Keratinocyte (primary cell): ENCODE data around the gene RNF17. TPM values are rescaled to one million over a fixed set of nuclear protein-coding genes. Genes with fewer than 3 reads are reported as not detected.
A peak's percentile ranks its signal among the peaks of the same experiment; 100 is the strongest.

Experiments used
- DNase-seq: peaks from one replicate; pipeline ENCODE4 v3.0.0-alpha.2; 2011; ENCODE audit warnings: low read depth, missing footprints, low spot score
- FAIRE-seq: peaks from 2 replicates; lab custom pipeline; 2011; peaks lifted over from hg19 to GRCh38; lab: Jason Lieb, UNC
- H2AFZ ChIP-seq: 2 replicates; pipeline ENCODE4 v1.6.0; 2012; ENCODE audit warnings: low read length, control low read depth, inconsistent platforms; ENCODE audit not compliant: control insufficient read depth
- H3K27ac ChIP-seq: 2 replicates; pipeline ENCODE4 v1.5.1; 2011; ENCODE audit warnings: low read length; ENCODE audit not compliant: control insufficient read depth, insufficient read depth
- H3K27me3 ChIP-seq: 3 replicates; pipeline ENCODE4 v1.6.0; 2011; ENCODE audit warnings: low read length; ENCODE audit not compliant: control insufficient read depth, insufficient read depth; ENCODE audit errors: extremely low read depth
- H3K36me3 ChIP-seq, 2 experiments: 2 replicates in 1 of 2; 3 replicates in 1 of 2; pipeline ENCODE4 v1.5.1; 2011; ENCODE audit warnings: low read length in 2 of 2, mild to moderate bottlenecking in 1 of 2; ENCODE audit not compliant: control insufficient read depth in 2 of 2, insufficient read depth in 2 of 2; ENCODE audit errors: extremely low read depth in 1 of 2
- H3K4me1 ChIP-seq: 3 replicates; pipeline ENCODE4 v1.5.1; 2011; ENCODE audit warnings: low read length; ENCODE audit not compliant: control insufficient read depth, insufficient read depth; ENCODE audit errors: extremely low read depth
- H3K4me2 ChIP-seq: 3 replicates; pipeline ENCODE4 v1.6.0; 2011; ENCODE audit warnings: low read depth, low read length; ENCODE audit not compliant: control insufficient read depth, insufficient read depth; ENCODE audit errors: extremely low read depth
- H3K4me3 ChIP-seq, 3 experiments: fragments of 200-600 bp in 1 of 3; sonication (generic) in 1 of 3; 2 replicates in 2 of 3; 3 replicates in 1 of 3; pipeline ENCODE4 v1.5.1; 2011 to 2016; ENCODE audit warnings: low read length in 3 of 3, mild to moderate bottlenecking in 3 of 3, control low read depth in 2 of 3, inconsistent platforms in 1 of 3, low read depth in 1 of 3, mixed read lengths in 1 of 3, mixed run types in 1 of 3, moderate library complexity in 1 of 3; ENCODE audit not compliant: control insufficient read depth in 2 of 3, insufficient read depth in 2 of 3; ENCODE audit errors: extremely low read depth in 1 of 3
- H3K79me2 ChIP-seq: 2 replicates; pipeline ENCODE4 v1.6.0; 2012; ENCODE audit warnings: low read length; ENCODE audit not compliant: control insufficient read depth, insufficient read depth
- H3K9ac ChIP-seq: 3 replicates; pipeline ENCODE4 v1.6.0; 2011; ENCODE audit warnings: low read length; ENCODE audit not compliant: control insufficient read depth, insufficient read depth; ENCODE audit errors: extremely low read depth
- H3K9me1 ChIP-seq: 3 replicates; pipeline ENCODE4 v1.6.0; 2011; ENCODE audit warnings: low read length; ENCODE audit not compliant: control insufficient read depth, insufficient read depth; ENCODE audit errors: extremely low read depth
- H3K9me3 ChIP-seq: 2 replicates; pipeline ENCODE4 v1.5.1; 2012; ENCODE audit warnings: low read depth, low read length; ENCODE audit not compliant: control insufficient read depth
- H4K20me1 ChIP-seq: 3 replicates; pipeline ENCODE4 v1.6.0; 2011; ENCODE audit warnings: low read length; ENCODE audit not compliant: control insufficient read depth, insufficient read depth; ENCODE audit errors: extremely low read depth
- CTCF ChIP-seq, 3 experiments: IDR thresholded peaks in 1 of 3; conservative IDR thresholded peaks in 1 of 3; optimal IDR thresholded peaks in 1 of 3; 2 replicates in 2 of 3; 3 replicates in 1 of 3; pipeline versions ENCODE3 to v1.5.1; 2011; ENCODE audit warnings: low read length in 3 of 3, mild to moderate bottlenecking in 3 of 3, moderate library complexity in 2 of 3, control low read depth in 1 of 3, inconsistent platforms in 1 of 3; ENCODE audit not compliant: insufficient read depth in 2 of 3; ENCODE audit errors: extremely low read depth in 1 of 3
- EZH2 ChIP-seq: IDR thresholded peaks from one replicate; pipeline ENCODE4 v1.6.1; 2012; ENCODE audit warnings: inconsistent platforms, mild to moderate bottlenecking, low read length, moderate library complexity
- dilution Hi-C: fragments of 300-500 bp; cut with MboI; formaldehyde crosslinking; loops from one replicate; pipeline ENCODE4 v1.7.0; 2020; ENCODE audit warnings: low sequenced_read_pairs; ENCODE audit not compliant: extremely low pct_ligation_motif_present
- polyA plus RNA-seq, 5 experiments: library from polyadenylated mRNA; depleted of rRNA in 3 of 5; stranded (reverse) in 3 of 5; stranded (forward) in 1 of 5; unstranded in 1 of 5; fragments of >200 nt; gene quantifications; 1 replicate in 1 of 5; 2 replicates in 3 of 5; 3 replicates in 1 of 5; pipeline versions ENCODE4 v1.2.1 to v1.2.3, GENCODE V29; 2011 to 2012; ENCODE audit warnings: missing spikeins in 2 of 5, low read depth in 1 of 5, low replicate concordance in 1 of 5

Gene RNF17
- polyA plus RNA-seq, 1 donor (not counting 4 experiments of a cell fraction or from before 2014, with no cell fraction given): not detected

GRCh38 chr13:24921881-24922280, 157.9 kb downstream of the RNF17 start:
- H3K4me3 ChIP-seq: peak overlapping the region; percentile 82 to 98 (median 91)
- no peaks in the 10 kb centered on the region for H4K20me1 ChIP-seq
- H3K27ac ChIP-seq: peak overlapping the region; percentile 89
- H3K9ac ChIP-seq: peak overlapping the region; percentile 87
- no peak for FAIRE-seq
- peaks cover 49% of the 10 kb centered on the region for H3K79me2 ChIP-seq
- no peaks in the 10 kb centered on the region for H3K27me3 ChIP-seq
- peaks cover 15% of the 10 kb centered on the region for H3K4me1 ChIP-seq
- peak overlapping the region; percentile 77 for H3K4me2 ChIP-seq
- dilution Hi-C loops: no loop called here
- H3K9me1 ChIP-seq: no peaks in the 10 kb centered on the region
- H3K9me3 ChIP-seq: no peaks in the 10 kb centered on the region
- no peak for DNase-seq
- TF ChIP-seq EZH2 (no peak), CTCF (optimal IDR thresholded peaks at IDR 0.05 in 1 of 3, IDR thresholded peaks at IDR 0.05 in 1 of 3, conservative IDR thresholded peaks at IDR 0.05 in 1 of 3; ENCODE audit: extremely low read depth in 1 of 3, insufficient read depth in 2 of 3, low read length in 3 of 3) (no peak)
- no peaks in the 10 kb centered on the region for H3K36me3 ChIP-seq
- peak overlapping the region; percentile 92 for H2AFZ ChIP-seq

DNA sequence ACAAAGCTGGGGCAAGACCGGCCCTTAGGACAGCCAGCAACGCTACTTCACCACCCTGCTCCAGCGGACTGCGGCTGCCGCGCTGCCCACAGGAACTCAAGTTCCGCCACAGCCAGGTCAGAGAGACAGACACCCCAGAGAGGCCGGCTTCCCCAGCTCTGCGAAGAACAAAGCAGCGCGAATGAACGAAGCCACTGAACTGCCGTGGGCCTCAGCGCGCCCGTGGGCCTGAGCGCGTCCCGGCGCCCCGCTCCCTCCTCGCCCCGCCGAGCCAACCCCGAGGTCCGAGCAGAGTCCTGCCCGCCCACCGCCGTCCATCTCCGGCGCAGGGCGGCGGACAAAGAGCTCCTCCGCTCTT, 158.4 kb downstream of the RNF17 start:
- peaks cover 15% of the 10 kb centered on the region for H3K4me1 ChIP-seq
- H2AFZ ChIP-seq: peak overlapping the region; percentile 92
- DNase-seq (no peak), FAIRE-seq (no peak)
- H3K9me3 ChIP-seq: no peaks in the 10 kb centered on the region
- H3K4me2 ChIP-seq: peak overlapping the region; percentile 77
- no peaks in the 10 kb centered on the region for H3K27me3 ChIP-seq
- no peaks in the 10 kb centered on the region for H3K9me1 ChIP-seq
- dilution Hi-C loops: no loop called here
- H3K4me3 ChIP-seq: peak overlapping the region; percentile 82 to 98 (median 91)
- peaks cover 44% of the 10 kb centered on the region for H3K79me2 ChIP-seq
- H4K20me1 ChIP-seq: no peaks in the 10 kb centered on the region
- H3K9ac ChIP-seq: peak overlapping the region; percentile 87
- no peaks in the 10 kb centered on the region for H3K36me3 ChIP-seq
- H3K27ac ChIP-seq: peak overlapping the region; percentile 89
- TF ChIP-seq EZH2 (no peak), CTCF (optimal IDR thresholded peaks at IDR 0.05 in 1 of 3, IDR thresholded peaks at IDR 0.05 in 1 of 3, conservative IDR thresholded peaks at IDR 0.05 in 1 of 3; ENCODE audit: extremely low read depth in 1 of 3, insufficient read depth in 2 of 3, low read length in 3 of 3) (no peak)
